Keratinocyte (primary cell): ENCODE measurements around the gene RNU6-1. TPM values are rescaled to one million over a fixed set of nuclear protein-coding genes. Genes with fewer than 3 reads are reported as not detected.

Experiments used
- DNase-seq: peaks from one replicate; pipeline ENCODE4 v3.0.0-alpha.2; 2011; ENCODE audit warnings: low read depth, missing footprints, low spot score
- FAIRE-seq: peaks from 2 replicates; lab custom pipeline; 2011; peaks lifted over from hg19 to GRCh38; lab: Jason Lieb, UNC
- H2AFZ ChIP-seq: 2 replicates; pipeline ENCODE4 v1.6.0; 2012; ENCODE audit warnings: low read length, control low read depth, inconsistent platforms; ENCODE audit not compliant: control insufficient read depth
- H3K27ac ChIP-seq: 2 replicates; pipeline ENCODE4 v1.5.1; 2011; ENCODE audit warnings: low read length; ENCODE audit not compliant: control insufficient read depth, insufficient read depth
- H3K27me3 ChIP-seq: 3 replicates; pipeline ENCODE4 v1.6.0; 2011; ENCODE audit warnings: low read length; ENCODE audit not compliant: control insufficient read depth, insufficient read depth; ENCODE audit errors: extremely low read depth
- H3K36me3 ChIP-seq, 2 experiments: 2 replicates in 1 of 2; 3 replicates in 1 of 2; pipeline ENCODE4 v1.5.1; 2011; ENCODE audit warnings: low read length in 2 of 2, mild to moderate bottlenecking in 1 of 2; ENCODE audit not compliant: control insufficient read depth in 2 of 2, insufficient read depth in 2 of 2; ENCODE audit errors: extremely low read depth in 1 of 2
- H3K4me1 ChIP-seq: 3 replicates; pipeline ENCODE4 v1.5.1; 2011; ENCODE audit warnings: low read length; ENCODE audit not compliant: control insufficient read depth, insufficient read depth; ENCODE audit errors: extremely low read depth
- H3K4me2 ChIP-seq: 3 replicates; pipeline ENCODE4 v1.6.0; 2011; ENCODE audit warnings: low read depth, low read length; ENCODE audit not compliant: control insufficient read depth, insufficient read depth; ENCODE audit errors: extremely low read depth
- H3K4me3 ChIP-seq, 3 experiments: fragments of 200-600 bp in 1 of 3; sonication (generic) in 1 of 3; 2 replicates in 2 of 3; 3 replicates in 1 of 3; pipeline ENCODE4 v1.5.1; 2011 to 2016; ENCODE audit warnings: low read length in 3 of 3, mild to moderate bottlenecking in 3 of 3, control low read depth in 2 of 3, inconsistent platforms in 1 of 3, low read depth in 1 of 3, mixed read lengths in 1 of 3, mixed run types in 1 of 3, moderate library complexity in 1 of 3; ENCODE audit not compliant: control insufficient read depth in 2 of 3, insufficient read depth in 2 of 3; ENCODE audit errors: extremely low read depth in 1 of 3
- H3K79me2 ChIP-seq: 2 replicates; pipeline ENCODE4 v1.6.0; 2012; ENCODE audit warnings: low read length; ENCODE audit not compliant: control insufficient read depth, insufficient read depth
- H3K9ac ChIP-seq: 3 replicates; pipeline ENCODE4 v1.6.0; 2011; ENCODE audit warnings: low read length; ENCODE audit not compliant: control insufficient read depth, insufficient read depth; ENCODE audit errors: extremely low read depth
- H3K9me1 ChIP-seq: 3 replicates; pipeline ENCODE4 v1.6.0; 2011; ENCODE audit warnings: low read length; ENCODE audit not compliant: control insufficient read depth, insufficient read depth; ENCODE audit errors: extremely low read depth
- H3K9me3 ChIP-seq: 2 replicates; pipeline ENCODE4 v1.5.1; 2012; ENCODE audit warnings: low read depth, low read length; ENCODE audit not compliant: control insufficient read depth
- H4K20me1 ChIP-seq: 3 replicates; pipeline ENCODE4 v1.6.0; 2011; ENCODE audit warnings: low read length; ENCODE audit not compliant: control insufficient read depth, insufficient read depth; ENCODE audit errors: extremely low read depth
- CTCF ChIP-seq, 3 experiments: IDR thresholded peaks in 1 of 3; conservative IDR thresholded peaks in 1 of 3; optimal IDR thresholded peaks in 1 of 3; 2 replicates in 2 of 3; 3 replicates in 1 of 3; pipeline versions ENCODE3 to v1.5.1; 2011; ENCODE audit warnings: low read length in 3 of 3, mild to moderate bottlenecking in 3 of 3, moderate library complexity in 2 of 3, control low read depth in 1 of 3, inconsistent platforms in 1 of 3; ENCODE audit not compliant: insufficient read depth in 2 of 3; ENCODE audit errors: extremely low read depth in 1 of 3
- EZH2 ChIP-seq: IDR thresholded peaks from one replicate; pipeline ENCODE4 v1.6.1; 2012; ENCODE audit warnings: inconsistent platforms, mild to moderate bottlenecking, low read length, moderate library complexity
- dilution Hi-C: fragments of 300-500 bp; cut with MboI; formaldehyde crosslinking; loops from one replicate; pipeline ENCODE4 v1.7.0; 2020; ENCODE audit warnings: low sequenced_read_pairs; ENCODE audit not compliant: extremely low pct_ligation_motif_present
- polyA plus RNA-seq, 5 experiments: library from polyadenylated mRNA; depleted of rRNA in 3 of 5; stranded (reverse) in 3 of 5; stranded (forward) in 1 of 5; unstranded in 1 of 5; fragments of >200 nt; gene quantifications; 1 replicate in 1 of 5; 2 replicates in 3 of 5; 3 replicates in 1 of 5; pipeline versions ENCODE4 v1.2.1 to v1.2.3, GENCODE V29; 2011 to 2012; ENCODE audit warnings: missing spikeins in 2 of 5, low read depth in 1 of 5, low replicate concordance in 1 of 5

RNU6-1 gene
- polyA plus RNA-seq, 1 donor (not counting 4 experiments of a cell fraction or from before 2014, with no cell fraction given) = not detected

- Histone ChIP-seq H3K27ac (no peak overlapping the region), H3K36me3 (no peaks in the 10 kb centered on the region), H3K9ac (no peak overlapping the region), H3K9me1 (no peaks in the 10 kb centered on the region), H3K4me1 (peaks cover 11% of the 10 kb centered on the region), H3K4me3 (no peak overlapping the region), H4K20me1 (no peaks in the 10 kb centered on the region), H2AFZ (no peak overlapping the region), H3K9me3 (no peaks in the 10 kb centered on the region), H3K79me2 (no peaks in the 10 kb centered on the region), H3K27me3 (no peaks in the 10 kb centered on the region), H3K4me2 (no peak overlapping the region)
- FAIRE-seq (no peak), DNase-seq (no peak)
- TF ChIP-seq EZH2 (no peak), CTCF (optimal IDR thresholded peaks at IDR 0.05 in 1 of 3, IDR thresholded peaks at IDR 0.05 in 1 of 3, conservative IDR thresholded peaks at IDR 0.05 in 1 of 3; ENCODE audit: extremely low read depth in 1 of 3, insufficient read depth in 2 of 3, low read length in 3 of 3) (no peak)
- dilution Hi-C loops = no loop called here
Observed at GRCh38 chr15:67843571-67844387, 3.9 kb upstream of the RNU6-1 start.

- DNase-seq = no peak
- Histone ChIP-seq H3K79me2 (no peaks in the 10 kb centered on the region), H3K4me2 (no peak overlapping the region), H3K9me3 (no peaks in the 10 kb centered on the region), H3K4me1 (peaks cover 15% of the 10 kb centered on the region), H3K27ac (no peak overlapping the region), H3K9ac (no peak overlapping the region), H3K27me3 (no peaks in the 10 kb centered on the region), H3K4me3 (no peak overlapping the region), H3K36me3 (no peaks in the 10 kb centered on the region), H3K9me1 (no peaks in the 10 kb centered on the region), H2AFZ (no peak overlapping the region), H4K20me1 (no peaks in the 10 kb centered on the region)
- TF ChIP-seq EZH2 = no peak
- no peak for TF ChIP-seq CTCF (optimal IDR thresholded peaks at IDR 0.05 in 1 of 3, IDR thresholded peaks at IDR 0.05 in 1 of 3, conservative IDR thresholded peaks at IDR 0.05 in 1 of 3; ENCODE audit: extremely low read depth in 1 of 3, insufficient read depth in 2 of 3, low read length in 3 of 3)
- dilution Hi-C loops = no loop called here
- no peak for FAIRE-seq
Observed at GRCh38 chr15:67843092-67843501, 3.3 kb upstream of the RNU6-1 start.
